ENCODE measurements around the gene RFNG. TPM values are rescaled to one million over a fixed set of nuclear protein-coding genes. Genes with fewer than 3 reads are reported as not detected.
A peak's percentile ranks its signal among the peaks of the same experiment; 100 is the strongest.

The RFNG gene
- total and polyA plus RNA-seq, 2 of the 13 experiments (the other 11 are each of a cell fraction or from before 2014, with no cell fraction given): 61.4 to 64.0 TPM

GRCh38 chr17:82003411-82004381 lies 47.9 kb downstream of the RFNG start (continued):
- TF ChIP-seq, protein P1, sequence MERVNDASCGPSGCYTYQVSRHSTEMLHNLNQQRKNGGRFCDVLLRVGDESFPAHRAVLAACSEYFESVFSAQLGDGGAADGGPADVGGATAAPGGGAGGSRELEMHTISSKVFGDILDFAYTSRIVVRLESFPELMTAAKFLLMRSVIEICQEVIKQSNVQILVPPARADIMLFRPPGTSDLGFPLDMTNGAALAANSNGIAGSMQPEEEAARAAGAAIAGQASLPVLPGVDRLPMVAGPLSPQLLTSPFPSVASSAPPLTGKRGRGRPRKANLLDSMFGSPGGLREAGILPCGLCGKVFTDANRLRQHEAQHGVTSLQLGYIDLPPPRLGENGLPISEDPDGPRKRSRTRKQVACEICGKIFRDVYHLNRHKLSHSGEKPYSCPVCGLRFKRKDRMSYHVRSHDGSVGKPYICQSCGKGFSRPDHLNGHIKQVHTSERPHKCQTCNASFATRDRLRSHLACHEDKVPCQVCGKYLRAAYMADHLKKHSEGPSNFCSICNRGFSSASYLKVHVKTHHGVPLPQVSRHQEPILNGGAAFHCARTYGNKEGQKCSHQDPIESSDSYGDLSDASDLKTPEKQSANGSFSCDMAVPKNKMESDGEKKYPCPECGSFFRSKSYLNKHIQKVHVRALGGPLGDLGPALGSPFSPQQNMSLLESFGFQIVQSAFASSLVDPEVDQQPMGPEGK (CRISPR knock-in tag; IDR thresholded peaks at IDR 0.05): peak; percentile 92
- TF ChIP-seq ARHGAP35 (CRISPR knock-in tag; IDR thresholded peaks at IDR 0.05; ENCODE audit: borderline replicate concordance) (0 out of 2 replicates have a peak, but pooled peaks have one; percentile 27), MAF1 (CRISPR knock-in tag; IDR thresholded peaks at IDR 0.05; ENCODE audit: borderline replicate concordance) (peak; percentile 73; the same call in 1 of the 2 replicates), TEAD2 (CRISPR knock-in tag; IDR thresholded peaks at IDR 0.05) (no peak), MLLT10 (CRISPR knock-in tag; IDR thresholded peaks at IDR 0.05) (0 out of 2 replicates have a peak, but pooled peaks have one; percentile 16), ZSCAN21 (CRISPR knock-in tag; IDR thresholded peaks at IDR 0.05; ENCODE audit: borderline replicate concordance) (peak; percentile 77; the same call in 1 of the 2 replicates), ZNF652 (CRISPR knock-in tag; IDR thresholded peaks at IDR 0.05; ENCODE audit: borderline replicate concordance, low read depth) (no peak), RAD51 (IDR thresholded peaks at IDR 0.05; ENCODE audit: borderline replicate concordance) (no peak), REL (CRISPR knock-in tag; conservative IDR thresholded peaks at IDR 0.05) (no peak), SRSF9 (IDR thresholded peaks at IDR 0.05; ENCODE audit: borderline replicate concordance, insufficient read depth, low read depth, low read length, poor library complexity, severe bottlenecking) (no peak), ZNF691 (CRISPR knock-in tag; IDR thresholded peaks at IDR 0.05; ENCODE audit: borderline replicate concordance, low read depth) (peak; percentile 85), PHF20 (CRISPR knock-in tag; IDR thresholded peaks at IDR 0.05) (no peak), ELF3 (CRISPR knock-in tag; IDR thresholded peaks at IDR 0.05) (peak; percentile 70), DPF2 (CRISPR knock-in tag; IDR thresholded peaks at IDR 0.05; ENCODE audit: borderline replicate concordance, low read depth) (0 out of 2 replicates have a peak, but pooled peaks have one; percentile 12), CEBPG (CRISPR knock-in tag; IDR thresholded peaks at IDR 0.05) (peak; percentile 31; the same call in 1 of the 2 replicates), GFI1 (CRISPR knock-in tag; IDR thresholded peaks at IDR 0.05; ENCODE audit: borderline replicate concordance) (peak; percentile 90), ZNF276 (CRISPR knock-in tag; IDR thresholded peaks at IDR 0.05; ENCODE audit: low read depth) (0 out of 2 replicates have a peak, but pooled peaks have one; percentile 26), ZNF670 (CRISPR knock-in tag; IDR thresholded peaks at IDR 0.05; ENCODE audit: borderline replicate concordance) (no peak), NRL (CRISPR knock-in tag; IDR thresholded peaks at IDR 0.05; ENCODE audit: borderline replicate concordance) (peak; percentile 72), BRD4 (CRISPR knock-in tag; IDR thresholded peaks at IDR 0.05) (peak; percentile 72; the same call in 1 of the 2 replicates), ATRX (CRISPR knock-in tag; IDR thresholded peaks at IDR 0.05; ENCODE audit: borderline replicate concordance) (no peak), HOXA7 (CRISPR knock-in tag; IDR thresholded peaks at IDR 0.05) (no peak)
